ENCODE results near the gene FXYD6. TPM values are rescaled to one million over a fixed set of nuclear protein-coding genes. Genes with fewer than 3 reads are reported as not detected.
A peak's percentile ranks its signal among the peaks of the same experiment; 100 is the strongest.

Gene FXYD6
- total and polyA plus RNA-seq, 2 of the 8 experiments (the other 6 are each of a cell fraction or from before 2014, with no cell fraction given), result 44.6 to 117 TPM

DNA sequence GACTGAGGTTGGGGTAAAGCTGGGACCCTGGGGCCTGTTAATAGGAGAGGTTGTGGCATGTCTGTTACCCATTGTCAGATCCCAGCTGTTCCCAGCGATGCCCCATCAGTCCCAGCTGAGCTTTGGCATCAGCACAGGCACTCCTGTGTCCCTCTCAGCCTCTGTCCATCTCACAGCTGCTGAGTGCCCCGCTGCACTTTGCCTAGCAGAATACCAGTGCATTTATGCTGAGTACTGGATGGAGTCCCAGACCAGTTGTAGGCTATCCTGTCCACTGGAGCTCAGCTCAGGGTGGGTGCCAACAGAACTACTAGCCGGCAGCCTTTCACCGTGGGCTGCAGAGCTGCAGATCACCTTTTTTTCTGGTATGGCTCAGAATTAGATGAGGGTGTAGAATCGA lies 9.9 kb downstream of the FXYD6 start:
- Histone ChIP-seq H2BK5ac (ENCODE audit: low read depth, low read length) (no peak overlapping the region), H3K14ac (ENCODE audit: insufficient read length) (no peak overlapping the region), H3K79me2 (ENCODE audit: control insufficient read depth in 1 of 2, insufficient read depth in 2 of 2, low read length in 2 of 2) (peaks cover 0 to 39% of the 10 kb centered on the region in 2 experiments; a peak in 2 of 4 replicates), H3K23me2 (ENCODE audit: low read depth, low read length) (no peaks in the 10 kb centered on the region), H3K9ac (replicated peaks in 1 of 4; ENCODE audit: extremely low read depth in 1 of 4, low read depth in 3 of 4, low read length in 3 of 4) (no peak overlapping the region), H2BK20ac (ENCODE audit: low read length) (no peak overlapping the region), H3K27me3 (replicated peaks in 1 of 4; ENCODE audit: control insufficient read depth in 3 of 4, extremely low read depth in 1 of 4, insufficient read depth in 3 of 4, low read length in 3 of 4) (no peaks in the 10 kb centered on the region), H4K8ac (ENCODE audit: extremely low read depth, insufficient read depth, low read length) (no peak overlapping the region), H3K4me1 (replicated peaks in 1 of 4; ENCODE audit: control insufficient read depth in 3 of 4, insufficient read depth in 4 of 4, low read length in 3 of 4) (peaks cover 7 to 28% (median 21%) of the 10 kb centered on the region in 4 experiments), H3K4ac (replicated peaks; ENCODE audit: insufficient read length, low read depth, low read length) (no peak overlapping the region), H3K9me3 (ENCODE audit: insufficient read depth in 2 of 2, low read depth in 1 of 2, low read length in 1 of 2) (no peaks in the 10 kb centered on the region), H3K56ac (replicated peaks; ENCODE audit: insufficient read length, low read depth, low read length) (no peak overlapping the region), H4K20me1 (replicated peaks in 1 of 2; ENCODE audit: control insufficient read depth in 1 of 2, insufficient read depth in 2 of 2, low read length in 2 of 2) (peaks cover 15 to 16% of the 10 kb centered on the region in 2 experiments), H2AFZ (ENCODE audit: low read length) (no peak overlapping the region), H3K4me3 (ENCODE audit: extremely low read depth in 1 of 4, insufficient read depth in 2 of 4, low read depth in 3 of 4, low read length in 4 of 4) (no peak overlapping the region), H2AK5ac (ENCODE audit: low read depth, low read length) (no peak overlapping the region), H3K27ac (ENCODE audit: low read depth, low read length) (no peak overlapping the region), H4K91ac (replicated peaks; ENCODE audit: insufficient read length, low read length) (no peak overlapping the region), H2BK15ac (ENCODE audit: low read length) (no peak overlapping the region), H2BK120ac (replicated peaks; ENCODE audit: low read depth, low read length) (no peak overlapping the region), H3K23ac (ENCODE audit: insufficient read length) (no peak overlapping the region), H4K5ac (ENCODE audit: insufficient read length, low read depth, low read length) (no peak overlapping the region), H3K4me2 (ENCODE audit: insufficient read depth in 1 of 2, low read depth in 2 of 2, low read length in 2 of 2) (no peak overlapping the region), H3K18ac (ENCODE audit: extremely low read depth, low read length) (no peak overlapping the region), H3K36me3 (ENCODE audit: control insufficient read depth in 2 of 4, insufficient read depth in 4 of 4, low read length in 3 of 4) (no peaks in the 10 kb centered on the region), H2BK12ac (ENCODE audit: low read depth, low read length) (no peak overlapping the region), H3K79me1 (ENCODE audit: low read depth, low read length) (peaks cover 7% of the 10 kb centered on the region)
- 91% methylated on average over 5 of the region's 5 CpGs; no CpG with 5 or more reads in 1 of the 2 experiments for WGBS, 2 experiments (ENCODE audit: extremely low coverage in 1 of 2, insufficient coverage in 1 of 2, insufficient read length in 1 of 2, insufficient replicate concordance in 2 of 2, low coverage in 1 of 2, low lambda C conversion rate in 2 of 2, missing lambda C conversion rate in 1 of 2)
- CTCF ChIA-PET (ENCODE audit: partially characterized antibody), result interaction anchor here (0.8 to 3.7 kb wide), 5 partner anchors 22 to 423 kb away, joined by 3 to 24 read pairs (median 3); no protein-coding TSS in a partner anchor
- POLR2A ChIA-PET (ENCODE audit: partially characterized antibody), result no interaction called here
- DNase-seq (ENCODE audit: low read depth in 1 of 2, low spot score in 2 of 2), result peak in 1 of 2 experiments; percentile 30
- TF ChIP-seq KDM5A (IDR thresholded peaks at IDR 0.05; ENCODE audit: low read length), result no peak
- TF ChIP-seq, protein P1, sequence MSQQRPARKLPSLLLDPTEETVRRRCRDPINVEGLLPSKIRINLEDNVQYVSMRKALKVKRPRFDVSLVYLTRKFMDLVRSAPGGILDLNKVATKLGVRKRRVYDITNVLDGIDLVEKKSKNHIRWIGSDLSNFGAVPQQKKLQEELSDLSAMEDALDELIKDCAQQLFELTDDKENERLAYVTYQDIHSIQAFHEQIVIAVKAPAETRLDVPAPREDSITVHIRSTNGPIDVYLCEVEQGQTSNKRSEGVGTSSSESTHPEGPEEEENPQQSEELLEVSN (IDR thresholded peaks at IDR 0.05), result no peak
- no peak for TF ChIP-seq TBP (IDR thresholded peaks at IDR 0.05; ENCODE audit: low read depth, low read length)
- TF ChIP-seq, protein P2, sequence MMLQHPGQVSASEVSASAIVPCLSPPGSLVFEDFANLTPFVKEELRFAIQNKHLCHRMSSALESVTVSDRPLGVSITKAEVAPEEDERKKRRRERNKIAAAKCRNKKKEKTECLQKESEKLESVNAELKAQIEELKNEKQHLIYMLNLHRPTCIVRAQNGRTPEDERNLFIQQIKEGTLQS (IDR thresholded peaks at IDR 0.05; ENCODE audit: insufficient read depth, low read depth, low read length), result no peak
- no peak for TF ChIP-seq BCL11A (IDR thresholded peaks at IDR 0.05; ENCODE audit: low read depth in 2 of 2, low read length in 2 of 2)
- no peak for TF ChIP-seq KDM4A (IDR thresholded peaks at IDR 0.05; ENCODE audit: low read depth, low read length, severe bottlenecking)
- TF ChIP-seq FOSL1 (IDR thresholded peaks at IDR 0.05; ENCODE audit: insufficient read depth, low read depth, low read length), result no peak
- no peak for TF ChIP-seq RBBP5 (IDR thresholded peaks at IDR 0.05; ENCODE audit: borderline replicate concordance, low read depth, low read length)
- no peak for TF ChIP-seq HDAC2 (IDR thresholded peaks at IDR 0.05; ENCODE audit: borderline replicate concordance in 1 of 2, low read depth in 2 of 2, low read length in 2 of 2)
- no peak for TF ChIP-seq NANOG (IDR thresholded peaks at IDR 0.05; ENCODE audit: insufficient read depth, low read depth, low read length, poor library complexity, severe bottlenecking)
- FAIRE-seq, result no peak
